NT2/D1 (cell line): ENCODE measurements around the gene TBC1D3I.

ENCODE experiments used
- YY1 ChIP-seq: IDR thresholded peaks from 2 replicates; pipeline ENCODE4 v1.6.1; 2011; ENCODE audit not compliant: insufficient read length, insufficient read depth
- ZNF274 ChIP-seq: IDR thresholded peaks from 2 replicates; pipeline ENCODE4 v1.6.1; 2011; ENCODE audit warnings: mild to moderate bottlenecking, low read depth, low read length

DNA sequence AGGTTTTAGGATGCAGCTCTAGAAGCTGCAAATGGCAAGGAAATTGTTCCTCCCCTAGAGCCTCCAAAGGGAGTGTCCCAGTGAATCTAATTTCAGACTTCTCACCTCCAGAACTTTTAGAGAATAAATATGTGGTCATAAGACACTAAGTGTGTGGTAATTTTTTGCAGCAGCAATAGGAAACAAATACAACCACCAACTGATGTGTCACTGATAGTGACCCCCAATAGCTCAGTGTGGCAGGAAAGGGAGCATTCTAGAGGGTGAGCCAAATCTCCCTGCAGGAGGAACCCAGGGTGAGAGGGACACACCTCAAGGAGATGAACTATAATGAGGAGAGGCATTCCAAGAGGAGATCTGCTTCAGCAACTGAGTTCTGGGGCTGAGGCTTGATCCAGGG, 49.5 kb downstream of the TBC1D3I start:
- no peak for TF ChIP-seq YY1
- TF ChIP-seq ZNF274 = no peak
